ENCODE data around the gene CPN1.
"Not testable (repeated sequence)": the region's sequence is repeated elsewhere in the genome, so short reads cannot be mapped to it uniquely, and the experiment has no call there.

CPN1 gene

GRCh38 chr10:100013621-100014020, 68.0 kb downstream of the CPN1 start:
- TF ChIP-seq EZH2 (IDR thresholded peaks at IDR 0.05), result no peak
- TF ChIP-seq POLR2AphosphoS5 (IDR thresholded peaks at IDR 0.05; ENCODE audit: borderline replicate concordance, low read depth, low read length), result no peak
- no peak for TF ChIP-seq FOXP2 (optimal IDR thresholded peaks at IDR 0.05; ENCODE audit: control extremely low read depth, extremely low read length, insufficient read depth)
- DNase-seq (ENCODE audit: low read depth, low spot score), result no peak
- Histone ChIP-seq H3K27ac (no peak overlapping the region), H3K4me3 (no peak overlapping the region), H3K9me3 (ENCODE audit: low read depth, low read length) (no peaks in the 10 kb centered on the region), H3K36me3 (ENCODE audit: insufficient read depth, low read length) (no peaks in the 10 kb centered on the region), H3K9ac (ENCODE audit: insufficient read length) (no peak overlapping the region)

GRCh38 chr10:100011906-100012305, 69.8 kb downstream of the CPN1 start:
- H3K27ac ChIP-seq; DNase-seq (ENCODE audit: low read depth, low spot score); H3K4me3 ChIP-seq; H3K36me3 ChIP-seq (ENCODE audit: insufficient read depth, low read length); H3K9ac ChIP-seq (ENCODE audit: insufficient read length); H3K9me3 ChIP-seq (ENCODE audit: low read depth, low read length): not testable (repeated sequence)

GRCh38 chr10:100009793-100010676, 71.6 kb downstream of the CPN1 start, which contains the start of gene DNMBP:
Gene DNMBP (minus strand): TSS chr10:100009947. CDS start chr10:99972124, 37,823 bp downstream.
- TF ChIP-seq EZH2 (IDR thresholded peaks at IDR 0.05), result no peak
- no peak for TF ChIP-seq FOXP2 (optimal IDR thresholded peaks at IDR 0.05; ENCODE audit: control extremely low read depth, extremely low read length, insufficient read depth)
- no peak for TF ChIP-seq POLR2AphosphoS5 (IDR thresholded peaks at IDR 0.05; ENCODE audit: borderline replicate concordance, low read depth, low read length)
- Histone ChIP-seq H3K9me3 (ENCODE audit: low read depth, low read length) (no peaks in the 10 kb centered on the region), H3K27ac (no peak within 1 kb of the TSS), H3K36me3 (ENCODE audit: insufficient read depth, low read length) (no peaks in the 10 kb centered on the region), H3K4me3 (peak within 1 kb of the TSS; percentile 78), H3K9ac (ENCODE audit: insufficient read length) (peak within 1 kb of the TSS; percentile 55)
- DNase-seq (ENCODE audit: low read depth, low spot score), result no peak

DNA sequence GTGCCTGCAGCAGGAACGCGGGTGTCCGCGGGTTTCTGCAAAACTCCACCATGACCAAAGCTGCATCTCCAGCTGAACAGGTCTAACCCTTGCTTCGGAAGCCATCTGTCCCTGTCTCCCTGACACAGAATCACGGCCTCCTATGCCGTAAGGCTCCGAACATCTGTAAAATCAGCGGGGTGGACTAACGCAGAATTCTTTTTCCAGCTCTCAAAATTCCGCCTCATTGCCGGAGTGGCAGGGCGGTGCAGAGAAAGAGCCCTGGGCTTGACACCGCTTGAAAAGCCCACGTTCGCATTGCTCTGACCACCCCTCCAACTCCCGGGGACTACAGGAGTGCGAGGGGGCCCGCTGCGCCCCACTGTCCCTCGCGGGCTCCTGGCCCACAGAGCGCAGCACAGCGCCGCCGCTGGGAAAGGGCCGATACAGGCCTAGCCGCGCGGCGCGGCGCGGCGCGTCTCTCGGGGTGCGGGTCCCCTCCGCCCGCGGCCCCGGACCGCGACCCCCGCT, 72.3 kb downstream of the CPN1 start:
- DNase-seq (ENCODE audit: low read depth, low spot score), result no peak
- Histone ChIP-seq H3K9me3 (ENCODE audit: low read depth, low read length) (no peaks in the 10 kb centered on the region), H3K36me3 (ENCODE audit: insufficient read depth, low read length) (no peaks in the 10 kb centered on the region), H3K27ac (no peak overlapping the region), H3K9ac (ENCODE audit: insufficient read length) (peak overlapping the region; percentile 55), H3K4me3 (peak overlapping the region; percentile 78)
- no peak for TF ChIP-seq FOXP2 (optimal IDR thresholded peaks at IDR 0.05; ENCODE audit: control extremely low read depth, extremely low read length, insufficient read depth)
- TF ChIP-seq EZH2 (IDR thresholded peaks at IDR 0.05), result no peak
- TF ChIP-seq POLR2AphosphoS5 (IDR thresholded peaks at IDR 0.05; ENCODE audit: borderline replicate concordance, low read depth, low read length), result no peak

GRCh38 chr10:100008708-100009282, 72.9 kb downstream of the CPN1 start:
- Histone ChIP-seq H3K27ac (no peak overlapping the region), H3K9me3 (ENCODE audit: low read depth, low read length) (no peaks in the 10 kb centered on the region), H3K4me3 (peak overlapping the region; percentile 78), H3K9ac (ENCODE audit: insufficient read length) (peak overlapping the region; percentile 55), H3K36me3 (ENCODE audit: insufficient read depth, low read length) (no peaks in the 10 kb centered on the region)
- no peak for TF ChIP-seq POLR2AphosphoS5 (IDR thresholded peaks at IDR 0.05; ENCODE audit: borderline replicate concordance, low read depth, low read length)
- no peak for DNase-seq (ENCODE audit: low read depth, low spot score)

GRCh38 chr10:100008142-100008522, 73.5 kb downstream of the CPN1 start:
- Histone ChIP-seq H3K4me3 (peak overlapping the region; percentile 78), H3K9me3 (ENCODE audit: low read depth, low read length) (no peaks in the 10 kb centered on the region), H3K36me3 (ENCODE audit: insufficient read depth, low read length) (no peaks in the 10 kb centered on the region), H3K9ac (ENCODE audit: insufficient read length) (no peak overlapping the region), H3K27ac (no peak overlapping the region)
- TF ChIP-seq FOXP2 (optimal IDR thresholded peaks at IDR 0.05; ENCODE audit: control extremely low read depth, extremely low read length, insufficient read depth), result no peak
- TF ChIP-seq EZH2 (IDR thresholded peaks at IDR 0.05), result no peak
- no peak for TF ChIP-seq POLR2AphosphoS5 (IDR thresholded peaks at IDR 0.05; ENCODE audit: borderline replicate concordance, low read depth, low read length)
- no peak for DNase-seq (ENCODE audit: low read depth, low spot score)

DNA sequence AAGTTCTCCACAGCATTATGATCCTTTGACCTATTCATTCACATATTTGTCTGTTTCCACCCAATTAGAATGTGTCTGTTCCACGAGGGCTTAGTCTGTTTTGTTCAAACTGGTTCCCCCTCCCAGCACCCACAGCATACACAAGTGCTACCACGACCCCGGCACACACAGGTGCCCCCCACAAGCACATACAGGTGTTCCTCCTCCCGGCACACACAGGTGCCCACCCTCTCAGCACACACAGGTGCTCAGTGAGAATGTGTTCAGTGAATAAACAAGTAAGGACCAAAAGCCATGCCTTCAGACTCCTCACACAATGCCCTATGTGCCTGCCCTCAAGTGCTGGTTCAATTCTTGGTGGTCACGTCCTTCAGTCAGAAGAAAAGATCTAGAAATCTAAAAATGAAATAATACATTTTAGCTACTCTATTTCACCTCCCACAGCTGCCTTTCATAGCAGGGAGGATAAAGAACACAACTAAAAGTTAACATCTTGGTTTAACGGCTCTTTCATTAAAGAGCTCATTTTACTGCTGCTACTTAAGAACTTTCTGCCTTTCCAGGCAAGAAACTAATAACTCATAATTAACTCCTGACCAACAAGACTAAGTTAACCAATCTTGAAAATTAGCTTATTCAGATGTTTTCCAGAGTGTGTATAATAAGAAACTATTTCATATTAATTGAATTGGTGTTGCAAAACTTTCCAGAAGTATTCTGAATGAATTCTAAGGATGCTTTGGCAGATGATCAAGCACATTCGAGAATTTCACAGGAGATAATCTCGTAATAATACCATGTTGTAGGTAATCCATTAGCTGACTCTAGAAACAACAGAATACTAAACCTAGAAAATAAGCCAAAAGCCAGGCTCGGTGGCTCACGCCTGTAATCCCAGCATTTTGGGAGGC, 74.2 kb downstream of the CPN1 start:
- Histone ChIP-seq H3K9ac (ENCODE audit: insufficient read length) (no peak overlapping the region), H3K4me3 (no peak overlapping the region), H3K9me3 (ENCODE audit: low read depth, low read length) (no peaks in the 10 kb centered on the region), H3K27ac (no peak overlapping the region), H3K36me3 (ENCODE audit: insufficient read depth, low read length) (no peaks in the 10 kb centered on the region)
- no peak for TF ChIP-seq FOXP2 (optimal IDR thresholded peaks at IDR 0.05; ENCODE audit: control extremely low read depth, extremely low read length, insufficient read depth)
- DNase-seq (ENCODE audit: low read depth, low spot score), result no peak

DNA sequence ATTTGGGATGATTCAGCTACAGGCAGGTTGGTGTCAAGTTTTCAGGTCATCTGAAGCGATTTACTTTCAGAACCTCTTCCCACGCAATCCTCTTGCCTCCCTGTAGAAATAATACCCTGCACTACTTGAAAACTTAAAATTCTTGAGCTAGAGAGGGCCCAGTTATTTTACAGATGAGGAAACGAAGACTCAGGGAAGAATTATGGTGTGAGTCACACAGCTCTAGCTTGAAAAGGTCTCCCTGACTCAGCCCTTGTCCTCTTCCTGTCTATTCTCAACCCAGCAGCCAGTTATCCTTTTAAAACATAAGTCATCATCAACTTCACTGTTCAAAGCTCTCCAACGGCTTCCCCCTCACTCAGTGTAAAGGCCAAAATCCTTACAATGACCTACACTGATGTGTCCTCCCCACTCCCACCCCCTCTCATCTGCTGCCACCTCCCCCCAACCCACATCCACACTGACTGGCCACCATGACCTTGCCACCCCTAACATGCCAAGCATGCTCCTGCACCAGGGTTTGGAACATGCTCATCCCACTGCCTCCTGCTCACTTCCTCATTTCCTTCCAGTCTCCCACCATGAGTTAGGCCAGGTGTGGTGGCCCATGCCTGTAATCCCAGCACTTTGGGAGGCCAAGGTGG, 75.3 kb downstream of the CPN1 start:
- no peak for DNase-seq (ENCODE audit: low read depth, low spot score)
- no peaks in the 10 kb centered on the region for H3K36me3 ChIP-seq (ENCODE audit: insufficient read depth, low read length)

More for the DNA sequence above, 75.3 kb downstream of the CPN1 start:
- no peak for TF ChIP-seq POLR2AphosphoS5 (IDR thresholded peaks at IDR 0.05; ENCODE audit: borderline replicate concordance, low read depth, low read length)
- TF ChIP-seq FOXP2 (optimal IDR thresholded peaks at IDR 0.05; ENCODE audit: control extremely low read depth, extremely low read length, insufficient read depth), result no peak
- no peak for TF ChIP-seq EZH2 (IDR thresholded peaks at IDR 0.05)
- H3K9ac ChIP-seq (ENCODE audit: insufficient read length), result no peak overlapping the region
- no peaks in the 10 kb centered on the region for H3K9me3 ChIP-seq (ENCODE audit: low read depth, low read length)
- H3K4me3 ChIP-seq, result no peak overlapping the region
- H3K27ac ChIP-seq, result no peak overlapping the region

Measured in SK-N-MC (cell line).